K562 (cell line): Measurements from ENCODE around the gene CNOT11. TPM values are rescaled to one million over a fixed set of nuclear protein-coding genes. Genes with fewer than 3 reads are reported as not detected.
A peak's percentile ranks its signal among the peaks of the same experiment; 100 is the strongest.

ENCODE experiments used
- ATAC-seq: fragments of 200-7000 bp; cut with Tn5 transposase; 3 replicates; pipeline ENCODE4 v1.9.1; 2020; ENCODE audit warnings: moderate library complexity
- BruUV-seq: library from RNA; stranded (reverse); fragments of 400-500 nt; replicated peaks from 2 replicates; lab custom pipeline; 2021; lab: Mats Ljungman, UMichigan
- CTCF ChIA-PET: fragments of 300-600 bp; formaldehyde crosslinking; extraction: SDS; loops from one replicate; lab custom pipeline; 2021; ENCODE audit warnings: low intra/inter-chr PET ratio; lab: Yijun Ruan, JAX
- POLR2A ChIA-PET: fragments of 300-600, 350-650 bp; sonication (Branson Sonifier 250); formaldehyde crosslinking; extraction: SDS; loops from one replicate; lab custom pipeline; 2021; ENCODE audit warnings: antibody characterized with exemption, inconsistent platforms; lab: Yijun Ruan, JAX
- DNase-seq, 4 experiments: peaks; one replicate each; pipeline versions ENCODE4 v3.0.0 to v3.0.0-alpha.2; 2011 to 2018; ENCODE audit warnings: low spot score in 3 of 4, mixed read lengths in 3 of 4; ENCODE audit errors: extremely low read depth in 1 of 4
- FAIRE-seq: peaks from 2 replicates; lab custom pipeline; 2011; peaks lifted over from hg19 to GRCh38; lab: Jason Lieb, UNC
- H2AFZ ChIP-seq: 2 replicates; pipeline ENCODE4 v1.6.0; 2011; ENCODE audit warnings: low read depth, low read length, control low read depth, inconsistent platforms
- H3K27ac ChIP-seq: fragments of 200-600 bp; 3 replicates; pipeline ENCODE4 v1.8.0; 2011; ENCODE audit warnings: low read depth, mild to moderate bottlenecking, control low read depth, inconsistent platforms, low read length, moderate library complexity, mixed read lengths; ENCODE audit errors: extremely low read depth
- H3K27me3 ChIP-seq, 2 experiments: fragments of 300-600 bp in 1 of 2; 2 replicates in 1 of 2; 3 replicates in 1 of 2; pipeline versions ENCODE4 v1.6.0 to v1.8.0; 2011; ENCODE audit warnings: inconsistent platforms in 2 of 2, low read length in 2 of 2, mild to moderate bottlenecking in 1 of 2, mixed read lengths in 1 of 2, moderate library complexity in 1 of 2; ENCODE audit not compliant: control insufficient read depth in 2 of 2, insufficient read depth in 2 of 2
- H3K36me3 ChIP-seq: fragments of 300-600 bp; 3 replicates; pipeline ENCODE4 v1.8.0; 2011; ENCODE audit warnings: mild to moderate bottlenecking, low read length, inconsistent platforms; ENCODE audit not compliant: control insufficient read depth, insufficient read depth
- H3K4me1 ChIP-seq, 2 experiments: fragments of 200-600 bp in 1 of 2; replicated peaks in 1 of 2; 2 replicates in 1 of 2; 3 replicates in 1 of 2; pipeline versions ENCODE4 v1.5.1 to v1.8.0; 2011; ENCODE audit warnings: inconsistent platforms in 2 of 2, low read length in 2 of 2, mild to moderate bottlenecking in 1 of 2, mixed read lengths in 1 of 2, moderate library complexity in 1 of 2; ENCODE audit not compliant: control insufficient read depth in 2 of 2, insufficient read depth in 2 of 2
- H3K4me2 ChIP-seq: 2 replicates; pipeline ENCODE4 v1.6.1; 2011; ENCODE audit warnings: low read length, control low read depth, inconsistent platforms, mixed read lengths; ENCODE audit not compliant: insufficient read depth
- H3K4me3 ChIP-seq: fragments of 200-600 bp; sonication (generic), shearing (Covaris generic); 2 replicates; pipeline ENCODE4 v1.5.1; 2016; ENCODE audit warnings: control low read depth, inconsistent platforms
- H3K79me2 ChIP-seq: fragments of 200-600 bp; 3 replicates; pipeline ENCODE4 v1.8.0; 2011; ENCODE audit warnings: low read length, inconsistent platforms; ENCODE audit not compliant: control insufficient read depth, insufficient read depth
- H3K9ac ChIP-seq, 2 experiments: 2 replicates each; pipeline versions ENCODE4 v1.6.0 to v1.6.1; 2011; ENCODE audit warnings: low read depth in 2 of 2, low read length in 2 of 2, control low read depth in 1 of 2, inconsistent platforms in 1 of 2, mild to moderate bottlenecking in 1 of 2, mixed read lengths in 1 of 2; ENCODE audit not compliant: insufficient read depth in 1 of 2
- H3K9me1 ChIP-seq: one replicate; pipeline ENCODE4 v1.6.0; 2011; ENCODE audit warnings: inconsistent platforms, mild to moderate bottlenecking, low read length, moderate library complexity; ENCODE audit not compliant: control insufficient read depth, insufficient read depth
- H3K9me3 ChIP-seq: replicated peaks from 2 replicates; pipeline ENCODE4 v1.5.1; 2011; ENCODE audit warnings: low read depth, low read length, inconsistent platforms; ENCODE audit not compliant: control insufficient read depth, insufficient read depth
- H4K20me1 ChIP-seq: replicated peaks from 2 replicates; pipeline ENCODE4 v1.6.1; 2011; ENCODE audit warnings: low read length, inconsistent platforms, mixed read lengths; ENCODE audit not compliant: control insufficient read depth, insufficient read depth
- POLR2A ChIP-seq: fragments of 450-650 bp; conservative IDR thresholded peaks from 2 replicates; pipeline ENCODE4 v1.6.1; 2016
- POLR2B ChIP-seq: fragments of 450-650 bp; IDR thresholded peaks from 2 replicates; pipeline ENCODE4 v1.6.1; 2018; ENCODE audit warnings: low read depth; ENCODE audit not compliant: partially characterized antibody
- RERE ChIP-seq: sonication (generic); formaldehyde crosslinking; IDR thresholded peaks from 2 replicates; pipeline ENCODE4 v1.8.0; 2023; ENCODE audit warnings: missing genetic modification reagents, mild to moderate bottlenecking, borderline replicate concordance
- WGBS: fragments of 100-300 bp; shearing (Covaris generic); methylation state at CpG from one replicate; pipeline ENCODE4 v1.1.6; 2016; ENCODE audit warnings: low coverage, mixed read lengths; ENCODE audit not compliant: insufficient coverage; ENCODE audit errors: missing lambda C conversion rate; 5-methylcytosine and 5-hydroxymethylcytosine counted together
- in situ Hi-C: fragments of 300-500 bp; cut with MboI; formaldehyde crosslinking; loops from 4 replicates; pipeline ENCODE4 v1.15.0; 2018; ENCODE audit warnings: inconsistent platforms, mixed read lengths
- intact Hi-C: fragments of 100-400 bp; cut with micrococcal nuclease; formaldehyde crosslinking; loops from 2 replicates; pipeline ENCODE4 v1.14.2; 2022
- polyA plus RNA-seq, 8 experiments: library from polyadenylated mRNA; depleted of rRNA in 4 of 8; stranded (reverse) in 5 of 8; unstranded in 3 of 8; fragments of >200 nt; fragmentation: Nextera tagmentation in 2 of 8; fragmentation: Illumina TruSeq in 1 of 8; extraction: Ambion mirVana in 2 of 8; extraction: Trizol in 1 of 8; gene quantifications; 2 replicates each; pipeline versions ENCODE4 v1.2.1 to v1.2.3, GENCODE V29; 2011 to 2014; ENCODE audit warnings: inconsistent platforms in 1 of 8, missing spikeins in 1 of 8
- total RNA-seq, 7 experiments: library from RNA; depleted of rRNA in 6 of 7; stranded (reverse); fragments of >200 nt in 6 of 7; fragmentation: Illumina TruSeq in 2 of 7; extraction: Trizol in 2 of 7; gene quantifications; 2 replicates each; pipeline versions ENCODE4 v1.2.1 to v1.2.3, GENCODE V29; 2011 to 2021; ENCODE audit warnings: low replicate concordance in 1 of 7

Gene CNOT11
- total and polyA plus RNA-seq, 9 of the 15 experiments (the other 6 are each of a cell fraction or from before 2014, with no cell fraction given): 12.7 to 163 (median 64.2) TPM

- 94% methylated on average over 8 of the region's 8 CpGs for WGBS
- BruUV-seq: no TSS peak
- ChIA-PET POLR2A (interaction anchor here (0.7 kb wide), 2 partner anchors 11 to 66 kb away, joined by 3 to 5 read pairs; no protein-coding TSS in a partner anchor), CTCF (no interaction called here)
- Histone ChIP-seq H3K4me3 (no peak overlapping the region), H3K4me2 (no peak overlapping the region), H3K4me1 (no peaks in the 10 kb centered on the region), H3K79me2 (no peaks in the 10 kb centered on the region), H3K27ac (no peak overlapping the region), H3K27me3 (no peaks in the 10 kb centered on the region), H3K9ac (no peak overlapping the region), H2AFZ (no peak overlapping the region), H3K36me3 (peaks cover 85% of the 10 kb centered on the region), H4K20me1 (no peaks in the 10 kb centered on the region), H3K9me3 (no peaks in the 10 kb centered on the region), H3K9me1 (no peaks in the 10 kb centered on the region)
- intact Hi-C loops (no loop called here), in situ Hi-C loops (no loop called here)
- no peak for FAIRE-seq
- ATAC-seq: peak; percentile 35; the same call in 1 of the 3 replicates
- TF ChIP-seq POLR2A: peak; percentile 42; the same call in 1 of the 2 replicates
- peak; percentile 33 for TF ChIP-seq POLR2B
- no peak for TF ChIP-seq RERE (CRISPR knock-in tag)
- no peak for DNase-seq
Measured at GRCh38 chr2:101270700-101271259, 18.1 kb downstream of the CNOT11 start.
